Mesothelial cell of epicardium (in vitro differentiated cells): ENCODE data around the gene PODXL. TPM values are rescaled to one million over a fixed set of nuclear protein-coding genes. Genes with fewer than 3 reads are reported as not detected.
A peak's percentile ranks its signal among the peaks of the same experiment; 100 is the strongest.

Source experiments
- DNase-seq, 2 experiments: peaks; one replicate each; pipeline ENCODE4 v3.0.0; 2021; ENCODE audit warnings: low spot score in 2 of 2; ENCODE audit not compliant: unreplicated experiment in 2 of 2
- H3K27ac Mint-ChIP-seq: 2 replicates; pipeline ENCODE4 v1.8.0; 2021; ENCODE audit warnings: mixed read lengths
- H3K27me3 Mint-ChIP-seq: 2 replicates; pipeline ENCODE4 v1.8.0; 2021; ENCODE audit warnings: low read depth, mixed read lengths
- H3K36me3 Mint-ChIP-seq: 2 replicates; pipeline ENCODE4 v1.8.0; 2021; ENCODE audit warnings: mixed read lengths
- H3K4me1 Mint-ChIP-seq: 2 replicates; pipeline ENCODE4 v1.8.0; 2021; ENCODE audit warnings: mixed read lengths
- H3K4me3 Mint-ChIP-seq: 2 replicates; pipeline ENCODE4 v1.8.0; 2021; ENCODE audit warnings: mild to moderate bottlenecking, moderate library complexity, mixed read lengths
- H3K9me3 Mint-ChIP-seq: 2 replicates; pipeline ENCODE4 v1.8.0; 2021; ENCODE audit warnings: mixed read lengths
- CTCF ChIP-seq: fragments of 200-600 bp; sonication (generic); IDR thresholded peaks from one replicate; pipeline ENCODE4 v1.5.0; 2021; ENCODE audit warnings: antibody characterized with exemption; ENCODE audit not compliant: unreplicated experiment
- total RNA-seq: library from RNA; stranded (reverse); gene quantifications from 3 replicates; pipeline ENCODE4 v1.2.1, GENCODE V29; 2021

Gene PODXL
- total RNA-seq, 1 donor from 2014 or later: 213 TPM

- no peak for DNase-seq
- H3K27me3 Mint-ChIP-seq: no peaks in the 10 kb centered on the region
- H3K9me3 Mint-ChIP-seq: no peaks in the 10 kb centered on the region
- TF ChIP-seq CTCF: no peak
- peaks cover 1% of the 10 kb centered on the region for H3K4me1 Mint-ChIP-seq
- H3K36me3 Mint-ChIP-seq: no peaks in the 10 kb centered on the region
- H3K27ac Mint-ChIP-seq: no peak overlapping the region
- H3K4me3 Mint-ChIP-seq: no peak overlapping the region
These were observed 31.0 kb upstream of the PODXL start for GRCh38 chr7:131587315-131587923.

GRCh38 chr7:131586759-131587158 is 30.3 kb upstream of the PODXL start:
- Mint-ChIP-seq H3K4me1 (peaks cover 1% of the 10 kb centered on the region), H3K4me3 (no peak overlapping the region), H3K27me3 (no peaks in the 10 kb centered on the region), H3K9me3 (no peaks in the 10 kb centered on the region), H3K27ac (no peak overlapping the region), H3K36me3 (no peaks in the 10 kb centered on the region)
- DNase-seq: no peak
- TF ChIP-seq CTCF: no peak

- Mint-ChIP-seq H3K27ac (no peak overlapping the region), H3K4me1 (peaks cover 4% of the 10 kb centered on the region), H3K4me3 (no peak overlapping the region), H3K36me3 (no peaks in the 10 kb centered on the region), H3K9me3 (no peaks in the 10 kb centered on the region), H3K27me3 (no peaks in the 10 kb centered on the region)
- TF ChIP-seq CTCF: no peak
- no peak for DNase-seq
These were observed 29.8 kb upstream of the PODXL start for GRCh38 chr7:131586259-131586658.

GRCh38 chr7:131583430-131583829 is 27.0 kb upstream of the PODXL start:
- H3K4me1 Mint-ChIP-seq: peaks cover 4% of the 10 kb centered on the region
- H3K9me3 Mint-ChIP-seq: no peaks in the 10 kb centered on the region
- no peak for TF ChIP-seq CTCF
- H3K27ac Mint-ChIP-seq: no peak overlapping the region
- no peak for DNase-seq
- no peaks in the 10 kb centered on the region for H3K27me3 Mint-ChIP-seq
- no peaks in the 10 kb centered on the region for H3K36me3 Mint-ChIP-seq
- no peak overlapping the region for H3K4me3 Mint-ChIP-seq

- Mint-ChIP-seq H3K4me1 (peaks cover 6% of the 10 kb centered on the region), H3K27me3 (no peaks in the 10 kb centered on the region), H3K4me3 (no peak overlapping the region), H3K36me3 (no peaks in the 10 kb centered on the region), H3K9me3 (no peaks in the 10 kb centered on the region), H3K27ac (no peak overlapping the region)
- TF ChIP-seq CTCF: no peak
- peak in 1 of 2 experiments; percentile 53 for DNase-seq
These were observed 25.0 kb upstream of the PODXL start for GRCh38 chr7:131581241-131582051.
